A673 (cell line): ENCODE data around the gene CDK14. TPM values are rescaled to one million over a fixed set of nuclear protein-coding genes. Genes with fewer than 3 reads are reported as not detected.

Experiments
- BruUV-seq: library from RNA; stranded (reverse); fragments of 400-500 nt; replicated peaks from 2 replicates; lab custom pipeline; 2021; lab: Mats Ljungman, UMichigan
- CTCF ChIA-PET: fragments of 300-600 bp; sonication (Branson Sonifier 250); formaldehyde crosslinking; loops from one replicate; lab custom pipeline; 2022; ENCODE audit warnings: antibody characterized with exemption; lab: Charles Lee
- POLR2A ChIA-PET: fragments of 300-600 bp; sonication (Branson Sonifier 250); formaldehyde crosslinking; loops from one replicate; lab custom pipeline; 2022; ENCODE audit warnings: antibody characterized with exemption; ENCODE audit not compliant: low non-redundant PET; lab: Charles Lee
- DNase-seq: peaks from one replicate; pipeline ENCODE4 v3.0.0-alpha.2; 2015; ENCODE audit warnings: low spot score
- H3K27ac ChIP-seq: fragments of 200-600 bp; sonication (generic); 2 replicates; pipeline ENCODE4 v1.5.1; 2016; ENCODE audit warnings: mixed run types, low read depth, mild to moderate bottlenecking, mixed read lengths, antibody characterized with exemption, low read length; ENCODE audit not compliant: poor library complexity, severe bottlenecking
- H3K27me3 ChIP-seq: fragments of 200-600 bp; sonication (generic); replicated peaks from 2 replicates; pipeline ENCODE4 v1.6.1; 2017; ENCODE audit warnings: mixed run types, low read depth, mild to moderate bottlenecking, mixed read lengths, antibody characterized with exemption, low read length; ENCODE audit not compliant: insufficient read depth, poor library complexity
- H3K36me3 ChIP-seq: fragments of 200-600 bp; sonication (generic); 2 replicates; pipeline ENCODE4 v1.6.1; 2016; ENCODE audit warnings: mixed run types, mild to moderate bottlenecking, mixed read lengths, antibody characterized with exemption, low read length; ENCODE audit not compliant: insufficient read depth, poor library complexity, severe bottlenecking
- H3K4me1 ChIP-seq: fragments of 200-600 bp; sonication (generic); 2 replicates; pipeline ENCODE4 v1.6.1; 2017; ENCODE audit warnings: mixed run types, mild to moderate bottlenecking, mixed read lengths, antibody characterized with exemption, low read length; ENCODE audit not compliant: insufficient read depth, poor library complexity, severe bottlenecking
- H3K4me3 ChIP-seq: fragments of 200-600 bp; sonication (generic); 2 replicates; pipeline ENCODE4 v1.5.1; 2016; ENCODE audit warnings: low read depth, mixed run types, mild to moderate bottlenecking, mixed read lengths, low read length; ENCODE audit not compliant: poor library complexity, severe bottlenecking
- H3K9me3 ChIP-seq: fragments of 200-600 bp; sonication (generic); 2 replicates; pipeline ENCODE4 v1.6.1; 2016; ENCODE audit warnings: mixed run types, low read depth, mild to moderate bottlenecking, mixed read lengths, antibody characterized with exemption, low read length; ENCODE audit not compliant: poor library complexity, severe bottlenecking
- EZH2 ChIP-seq: fragments of 200-600 bp; sonication (generic); IDR thresholded peaks from 2 replicates; pipeline ENCODE4 v1.6.1; 2017; ENCODE audit warnings: borderline replicate concordance, low read depth, mild to moderate bottlenecking, mixed read lengths, antibody characterized with exemption, low read length; ENCODE audit not compliant: poor library complexity, severe bottlenecking
- intact Hi-C: fragments of 100-400 bp; cut with micrococcal nuclease; formaldehyde crosslinking; loops from one replicate; pipeline ENCODE4 v1.10.0; 2022; ENCODE audit not compliant: unreplicated experiment
- total RNA-seq: library from RNA; stranded (reverse); gene quantifications from 2 replicates; pipeline ENCODE4 v1.2.3, GENCODE V29; 2021
- TF ChIP-seq, protein P1 (sequence below): fragments of 300-800, 200-600 bp; sonication (generic); conservative IDR thresholded peaks from 2 replicates; pipeline ENCODE4 v1.5.1; 2017; ENCODE audit warnings: low read depth, mild to moderate bottlenecking, antibody characterized with exemption, low read length, moderate library complexity, mixed read lengths

Gene CDK14
- total RNA-seq, 1 experiment from 2014 or later: 128 TPM

DNA sequence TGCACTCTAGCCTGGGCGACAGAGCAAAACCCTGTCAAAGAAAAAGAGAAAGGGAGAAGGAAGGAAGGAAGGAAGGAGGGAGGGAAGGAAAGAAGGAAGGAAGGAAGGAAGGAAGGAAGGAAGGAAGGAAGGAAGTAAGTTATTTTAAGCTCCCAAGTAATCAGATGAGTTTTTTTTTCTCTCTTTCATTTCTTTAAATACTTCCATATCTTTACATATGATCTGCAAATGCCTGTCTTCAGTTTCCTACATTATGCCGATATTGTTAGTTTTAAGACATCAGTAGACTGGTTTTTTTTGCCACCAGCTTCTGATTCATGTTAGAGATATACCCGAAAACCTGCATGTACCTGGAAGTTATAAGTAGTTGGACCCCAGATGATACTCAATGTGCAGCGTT, 495.5 kb downstream of the CDK14 start:
- BruUV-seq: no TSS peak

DNA sequence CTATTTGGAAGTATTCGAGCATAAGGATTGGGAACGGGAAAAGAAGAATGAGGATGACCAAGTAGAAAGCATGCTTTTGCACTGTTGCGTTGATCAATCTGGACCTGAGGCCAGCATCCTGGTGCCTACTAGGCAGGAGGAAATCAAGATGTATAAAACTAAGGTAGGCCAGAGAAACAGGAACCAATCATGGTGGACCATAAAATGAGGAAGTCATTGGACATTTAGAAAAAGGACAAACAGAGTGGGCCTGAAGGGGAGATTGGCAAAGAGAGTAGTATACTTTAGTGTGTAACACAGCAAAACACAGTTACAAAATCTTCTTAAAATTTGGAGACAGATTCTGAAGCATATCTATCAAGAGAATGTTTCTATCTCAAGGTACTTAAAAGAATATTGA, 497.1 kb downstream of the CDK14 start:
- ChIA-PET CTCF (no interaction called here), POLR2A (no interaction called here)
- TF ChIP-seq, protein P1, sequence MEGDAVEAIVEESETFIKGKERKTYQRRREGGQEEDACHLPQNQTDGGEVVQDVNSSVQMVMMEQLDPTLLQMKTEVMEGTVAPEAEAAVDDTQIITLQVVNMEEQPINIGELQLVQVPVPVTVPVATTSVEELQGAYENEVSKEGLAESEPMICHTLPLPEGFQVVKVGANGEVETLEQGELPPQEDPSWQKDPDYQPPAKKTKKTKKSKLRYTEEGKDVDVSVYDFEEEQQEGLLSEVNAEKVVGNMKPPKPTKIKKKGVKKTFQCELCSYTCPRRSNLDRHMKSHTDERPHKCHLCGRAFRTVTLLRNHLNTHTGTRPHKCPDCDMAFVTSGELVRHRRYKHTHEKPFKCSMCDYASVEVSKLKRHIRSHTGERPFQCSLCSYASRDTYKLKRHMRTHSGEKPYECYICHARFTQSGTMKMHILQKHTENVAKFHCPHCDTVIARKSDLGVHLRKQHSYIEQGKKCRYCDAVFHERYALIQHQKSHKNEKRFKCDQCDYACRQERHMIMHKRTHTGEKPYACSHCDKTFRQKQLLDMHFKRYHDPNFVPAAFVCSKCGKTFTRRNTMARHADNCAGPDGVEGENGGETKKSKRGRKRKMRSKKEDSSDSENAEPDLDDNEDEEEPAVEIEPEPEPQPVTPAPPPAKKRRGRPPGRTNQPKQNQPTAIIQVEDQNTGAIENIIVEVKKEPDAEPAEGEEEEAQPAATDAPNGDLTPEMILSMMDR: no peak
- no peak for TF ChIP-seq EZH2
- no TSS peak for BruUV-seq
- Histone ChIP-seq H3K27me3 (no peaks in the 10 kb centered on the region), H3K4me3 (no peak overlapping the region), H3K36me3 (no peaks in the 10 kb centered on the region), H3K27ac (peak overlapping the region; percentile 98), H3K4me1 (peaks cover 61% of the 10 kb centered on the region), H3K9me3 (peaks cover 4% of the 10 kb centered on the region)
- intact Hi-C loops: loop anchor here (5.0 kb wide), 1 partner anchor 539 kb away; no protein-coding TSS in a partner anchor
- DNase-seq: no peak

More for the DNA sequence above, 495.5 kb downstream of the CDK14 start:
- Histone ChIP-seq H3K4me1 (peaks cover 62% of the 10 kb centered on the region), H3K27me3 (no peaks in the 10 kb centered on the region), H3K4me3 (no peak overlapping the region), H3K36me3 (no peaks in the 10 kb centered on the region), H3K9me3 (peaks cover 4% of the 10 kb centered on the region), H3K27ac (peak overlapping the region; percentile 98)
- DNase-seq: peak; percentile 91
- TF ChIP-seq EZH2: no peak
- TF ChIP-seq, protein P1: no peak
- ChIA-PET CTCF (interaction anchor here (0.6 to 1.8 kb wide), 2 partner anchors 775 to 788 kb away, joined by 3 to 8 read pairs; no protein-coding TSS in a partner anchor), POLR2A (interaction anchor here (0.7 kb wide), 2 partner anchors 11 to 883 kb away, joined by 4 to 26 read pairs; no protein-coding TSS in a partner anchor)
- intact Hi-C loops: loop anchor here (1.0 to 5.0 kb wide), 5 partner anchors 173 to 775 kb away; partner anchors contain the start of gene FZD1

DNA sequence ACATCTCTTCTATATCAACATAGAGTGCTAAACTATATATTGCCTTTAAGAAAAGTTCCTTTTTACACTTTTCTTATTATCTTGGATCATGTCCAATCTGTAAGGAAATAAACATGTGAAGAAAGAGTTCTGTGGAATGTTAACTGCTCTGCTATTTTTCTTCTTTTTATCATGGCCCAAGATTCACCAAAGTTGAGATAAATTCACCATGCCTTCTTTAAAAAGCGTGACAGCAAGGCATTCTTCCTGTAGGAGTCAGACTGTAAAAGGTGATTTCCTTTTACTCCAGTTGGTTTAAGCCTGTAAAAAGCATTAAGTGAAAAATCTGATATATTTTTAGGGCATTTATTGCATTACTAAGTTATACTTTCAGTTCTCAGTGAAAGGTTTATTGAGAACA, 502.4 kb downstream of the CDK14 start:
- H3K9me3 ChIP-seq: peaks cover 4% of the 10 kb centered on the region
- no peaks in the 10 kb centered on the region for H3K36me3 ChIP-seq
- no peak for TF ChIP-seq EZH2
- TF ChIP-seq, protein P1: 0 out of 2 replicates have a peak, but pooled peaks have one; percentile 24
- intact Hi-C loops: no loop called here
- ChIA-PET POLR2A (no interaction called here), CTCF (no interaction called here)
- peaks cover 42% of the 10 kb centered on the region for H3K4me1 ChIP-seq
- H3K4me3 ChIP-seq: no peak overlapping the region
- H3K27ac ChIP-seq: peak overlapping the region; percentile 66
- BruUV-seq: no TSS peak
- H3K27me3 ChIP-seq: no peaks in the 10 kb centered on the region
- DNase-seq: peak; percentile 74
